Measurements from ENCODE around the gene ARHGAP10.
"Not testable (repeated sequence)": the region's sequence is repeated elsewhere in the genome, so short reads cannot be mapped to it uniquely, and the experiment has no call there.

ARHGAP10 gene

DNA sequence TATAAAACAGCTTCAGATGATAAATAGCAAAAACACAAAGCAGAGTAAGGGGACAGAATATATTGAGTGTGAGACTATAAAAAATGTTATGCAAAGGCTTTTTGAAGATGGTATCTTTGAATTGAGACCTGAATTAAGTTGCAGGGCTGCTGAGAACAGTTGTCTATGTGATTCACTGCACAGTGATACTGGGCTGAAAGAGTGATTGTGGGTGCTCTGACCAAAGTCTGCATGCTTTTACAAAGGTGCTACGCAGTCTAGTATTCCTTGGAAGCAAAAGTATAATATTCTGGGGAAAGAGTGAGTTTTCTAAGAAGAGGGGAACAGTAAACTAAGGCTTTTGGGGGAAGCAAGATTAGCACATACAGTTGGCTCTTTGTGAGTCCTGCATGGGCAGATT is 234.0 kb downstream of the ARHGAP10 start:
- no peak for FAIRE-seq
- DNase-seq (ENCODE audit: extremely low spot score, insufficient read length, low read depth): no peak

DNA sequence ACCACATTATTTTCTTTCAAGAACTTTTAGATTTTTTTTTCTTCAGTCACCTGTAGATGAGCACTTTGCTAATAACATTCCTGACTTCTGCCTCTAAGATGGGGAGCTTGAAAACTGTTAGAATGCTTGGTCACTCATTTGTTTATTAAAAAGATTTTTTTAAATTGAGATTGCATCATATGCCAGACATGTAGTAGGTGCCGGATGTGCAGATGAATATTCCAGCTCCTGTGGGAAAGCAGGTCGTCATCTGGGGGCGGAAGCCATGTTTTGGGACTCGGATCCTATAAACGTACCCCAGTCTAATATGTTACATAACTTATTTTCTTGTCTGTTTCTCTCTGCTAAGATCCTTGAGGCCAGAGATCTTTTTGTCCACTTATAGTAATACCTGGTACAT is 236.8 kb downstream of the ARHGAP10 start:
- no peak for FAIRE-seq
- DNase-seq (ENCODE audit: extremely low spot score, insufficient read length, low read depth): no peak

DNA sequence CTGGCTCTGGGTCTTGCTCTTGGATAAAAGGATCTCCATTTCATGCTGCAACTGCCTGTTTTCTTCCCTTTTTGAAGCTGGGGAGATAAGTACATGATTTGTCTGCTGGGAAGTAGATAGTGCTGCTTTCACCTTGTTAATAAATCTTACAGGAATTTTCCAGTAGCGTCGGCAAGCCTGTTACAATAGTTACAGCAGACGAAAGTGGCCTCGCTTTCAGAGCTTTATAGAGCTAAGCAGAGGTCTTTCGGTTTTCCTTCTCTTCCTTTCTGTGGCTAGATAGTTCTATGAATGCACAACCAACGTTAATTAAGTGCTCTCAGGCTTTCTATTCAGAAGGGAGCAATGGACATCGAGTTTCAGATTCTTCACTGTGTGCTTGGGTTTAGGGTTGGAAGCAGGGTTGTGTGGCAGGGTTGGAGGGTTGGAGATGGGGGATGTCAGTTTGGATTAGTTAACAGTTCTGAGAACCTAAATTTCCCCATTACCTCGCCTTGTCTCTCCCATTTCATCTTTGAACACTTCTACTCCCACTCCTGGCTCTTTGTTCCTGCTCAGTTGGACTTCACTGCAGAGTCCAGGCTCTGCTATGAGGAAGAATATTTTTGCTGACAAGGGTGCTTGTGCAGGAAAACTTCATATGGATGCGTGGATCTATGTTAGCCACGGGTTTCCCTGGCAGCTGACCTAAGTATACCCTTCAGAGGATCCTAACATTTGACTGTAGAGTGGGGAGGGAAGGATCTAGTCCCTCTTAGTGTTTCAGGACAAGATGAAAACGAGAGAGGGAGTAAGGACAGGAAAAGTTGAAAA is 237.9 kb downstream of the ARHGAP10 start:
- DNase-seq (ENCODE audit: extremely low spot score, insufficient read length, low read depth) (no peak), FAIRE-seq (peak; percentile 86)

DNA sequence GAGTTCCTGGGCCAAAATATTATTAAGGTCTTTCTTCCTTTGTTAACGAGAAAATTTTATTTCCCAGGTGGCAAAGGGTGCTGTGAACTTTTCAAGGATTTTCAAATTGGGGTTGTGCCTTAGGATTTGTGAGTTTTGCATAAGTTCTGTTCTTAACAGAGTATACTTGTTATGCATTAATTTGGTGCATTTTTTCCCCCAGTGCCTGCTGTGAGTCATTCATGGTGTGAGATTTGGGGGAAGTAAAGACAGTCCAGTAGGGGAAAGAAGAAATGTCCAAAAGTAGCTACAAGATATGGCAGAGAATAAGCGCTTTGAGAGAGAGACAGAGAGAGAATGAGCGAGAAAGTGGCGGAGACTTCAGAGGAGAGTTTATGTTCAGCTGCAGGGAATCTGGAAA is 239.2 kb downstream of the ARHGAP10 start:
- DNase-seq (ENCODE audit: extremely low spot score, insufficient read length, low read depth) (no peak), FAIRE-seq (no peak)

DNA sequence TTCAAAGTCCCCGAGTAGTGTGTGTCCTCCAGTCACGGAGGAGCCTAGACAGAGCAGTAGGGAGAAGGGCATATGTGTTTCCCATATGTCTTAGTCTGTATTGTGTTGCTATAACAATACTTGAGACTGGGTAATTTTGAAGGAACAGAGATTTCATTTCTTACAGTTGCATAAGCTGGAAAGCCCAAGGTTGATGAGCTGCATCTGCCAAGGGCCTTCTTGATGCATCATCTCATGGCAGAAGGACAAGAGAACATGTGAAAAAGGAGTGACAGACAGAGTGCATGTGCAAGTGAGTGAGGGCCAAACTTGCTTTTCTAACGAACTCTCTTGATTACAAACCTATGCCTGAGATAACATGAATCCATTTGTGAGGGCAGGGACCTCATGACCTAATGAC is 243.4 kb downstream of the ARHGAP10 start:
- no peak for DNase-seq (ENCODE audit: extremely low spot score, insufficient read length, low read depth)
- no peak for FAIRE-seq

DNA sequence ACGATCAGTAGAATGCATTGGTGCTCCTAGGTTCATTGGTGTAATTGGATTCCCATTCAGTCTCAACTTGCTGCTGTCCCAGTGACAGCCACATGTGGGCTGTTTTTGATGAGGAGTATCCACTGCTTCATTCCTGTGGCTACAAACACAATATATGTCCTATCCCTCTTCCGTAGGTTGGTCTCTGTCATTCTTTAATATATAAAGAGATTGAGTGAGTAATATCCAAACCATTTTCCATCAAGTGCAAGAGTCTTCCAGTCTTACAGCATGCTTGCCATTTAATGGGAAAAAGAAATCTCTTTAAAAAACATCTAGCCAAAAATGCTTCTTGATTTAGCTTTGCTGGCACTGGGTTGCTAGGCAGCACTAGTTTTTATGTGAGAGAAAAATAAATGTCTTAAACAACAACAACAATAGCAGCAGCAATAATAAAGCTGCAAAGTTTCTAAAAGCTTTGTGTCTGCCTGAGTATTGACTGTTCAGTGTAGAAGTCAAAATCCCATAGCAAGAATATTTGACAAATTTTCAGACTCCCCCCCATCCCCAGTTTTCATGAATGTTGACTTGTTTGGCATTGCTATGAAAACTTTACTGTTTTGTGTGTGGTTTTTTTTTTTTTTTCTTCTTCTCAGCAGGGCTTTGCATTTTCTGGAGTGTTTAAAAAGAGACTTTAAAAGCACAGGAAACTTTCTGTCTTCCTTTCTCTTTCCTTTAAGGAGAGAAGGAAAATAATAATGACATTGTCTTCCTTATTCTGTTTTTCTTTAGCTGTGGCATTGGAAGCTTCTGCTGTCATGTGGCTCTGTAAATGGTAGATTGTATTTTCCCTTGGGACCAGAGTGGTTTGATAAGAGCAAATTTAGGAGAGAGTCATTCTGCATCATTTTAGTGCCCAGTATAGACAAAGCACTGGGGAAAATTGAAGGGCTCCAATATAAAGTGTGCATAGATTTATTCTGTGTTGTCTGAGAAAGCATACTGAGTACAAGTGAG is 244.3 kb downstream of the ARHGAP10 start:
- no peak for FAIRE-seq
- no peak for DNase-seq (ENCODE audit: extremely low spot score, insufficient read length, low read depth)

DNA sequence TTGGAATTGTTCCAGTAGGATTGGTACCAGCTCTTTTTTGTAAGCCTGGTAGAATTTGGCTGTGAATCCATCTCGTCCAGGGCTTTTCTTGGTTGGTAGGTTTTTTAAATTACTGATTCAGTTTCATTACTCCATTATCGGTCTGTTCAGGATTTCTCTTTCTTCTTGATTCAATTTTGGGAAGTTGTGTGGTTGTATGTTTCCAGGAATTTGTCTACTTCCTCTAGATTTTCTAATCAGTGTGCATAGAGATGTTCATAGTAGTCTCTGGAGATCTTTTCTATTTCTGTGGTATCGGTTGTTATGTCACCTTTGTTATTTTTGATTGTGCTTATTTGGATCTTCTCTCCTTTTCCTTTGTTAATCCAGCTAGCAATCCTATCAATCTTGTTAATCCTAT is 248.7 kb downstream of the ARHGAP10 start:
- FAIRE-seq (no peak), DNase-seq (ENCODE audit: extremely low spot score, insufficient read length, low read depth) (no peak)

DNA sequence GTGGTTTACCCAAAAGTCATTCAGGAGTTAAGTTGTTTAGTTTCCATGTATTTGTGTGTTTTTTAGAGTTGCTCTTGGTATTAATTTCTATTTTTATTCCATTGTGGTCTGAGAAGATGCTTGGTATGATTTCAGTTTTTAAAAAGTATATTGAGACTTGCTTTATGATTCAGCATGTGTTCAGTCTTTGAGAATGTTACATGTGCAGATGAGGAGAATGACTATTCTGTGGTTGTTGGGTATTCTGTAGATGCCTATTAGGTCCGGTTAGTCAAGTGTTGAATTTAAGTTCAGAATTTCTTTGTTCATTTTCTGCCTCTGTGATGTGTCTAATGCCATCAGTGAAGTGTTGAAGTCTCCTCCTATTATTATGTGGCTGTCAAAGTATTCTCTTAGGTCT is 249.4 kb downstream of the ARHGAP10 start:
- DNase-seq (ENCODE audit: extremely low spot score, insufficient read length, low read depth): no peak

DNA sequence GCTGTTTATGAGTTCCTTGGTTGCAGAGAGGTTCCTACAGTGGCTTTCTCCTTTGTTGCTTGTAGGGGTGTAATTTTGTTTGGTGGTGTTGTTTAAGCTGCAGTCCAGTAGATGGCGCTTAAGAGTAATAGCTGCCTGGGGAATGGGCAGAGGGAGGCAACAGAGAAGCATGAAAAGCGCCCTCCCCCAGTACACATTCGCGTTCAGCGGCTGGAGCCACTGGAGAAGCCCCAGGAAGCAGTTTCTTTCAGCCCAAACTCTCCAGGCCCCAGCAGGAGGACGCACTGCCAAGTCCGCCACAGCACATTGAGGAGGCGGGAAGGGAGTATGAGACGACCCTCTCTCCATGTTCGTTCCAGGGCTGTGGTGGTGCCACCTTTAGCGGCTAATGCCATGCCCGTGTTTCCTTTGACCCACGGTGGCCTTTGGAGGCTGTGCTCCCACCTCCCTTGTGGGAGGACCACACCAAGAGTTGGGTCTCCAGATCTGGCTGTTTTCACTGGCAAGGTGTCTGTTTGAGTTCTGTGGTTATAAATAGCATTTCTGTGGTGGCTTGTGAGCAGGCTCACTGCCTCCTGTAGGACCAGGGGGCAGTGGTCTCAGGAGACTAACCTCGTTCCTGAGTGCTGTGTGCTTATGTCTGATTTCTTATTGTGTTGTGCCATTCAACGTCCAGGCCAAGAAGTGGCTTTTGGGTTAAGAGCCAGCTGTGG is 252.3 kb downstream of the ARHGAP10 start:
- DNase-seq (ENCODE audit: extremely low spot score, insufficient read length, low read depth) (no peak), FAIRE-seq (peak; percentile 49)

More for the DNA sequence above, 249.4 kb downstream of the ARHGAP10 start:
- FAIRE-seq: peak; percentile 81

DNA sequence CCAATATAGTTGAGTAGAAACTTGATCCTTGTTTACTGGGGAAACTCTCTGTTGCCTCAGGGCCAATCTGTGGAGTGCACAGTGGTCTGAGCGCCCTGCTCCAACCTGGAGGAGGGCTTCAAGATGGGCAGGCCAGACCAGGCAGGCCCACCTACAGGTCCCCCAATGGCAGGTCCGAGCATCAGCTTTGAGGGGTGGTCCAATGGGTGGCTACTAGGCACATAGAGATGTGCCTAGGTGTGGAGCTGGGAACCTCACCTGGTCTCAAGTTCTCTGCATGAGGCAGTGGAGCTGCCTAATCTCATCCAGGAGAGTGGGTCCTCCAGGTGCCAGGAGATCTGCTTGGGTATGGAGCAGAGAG is 252.9 kb downstream of the ARHGAP10 start:
- DNase-seq (ENCODE audit: extremely low spot score, insufficient read length, low read depth) (no peak), FAIRE-seq (no peak)

DNA sequence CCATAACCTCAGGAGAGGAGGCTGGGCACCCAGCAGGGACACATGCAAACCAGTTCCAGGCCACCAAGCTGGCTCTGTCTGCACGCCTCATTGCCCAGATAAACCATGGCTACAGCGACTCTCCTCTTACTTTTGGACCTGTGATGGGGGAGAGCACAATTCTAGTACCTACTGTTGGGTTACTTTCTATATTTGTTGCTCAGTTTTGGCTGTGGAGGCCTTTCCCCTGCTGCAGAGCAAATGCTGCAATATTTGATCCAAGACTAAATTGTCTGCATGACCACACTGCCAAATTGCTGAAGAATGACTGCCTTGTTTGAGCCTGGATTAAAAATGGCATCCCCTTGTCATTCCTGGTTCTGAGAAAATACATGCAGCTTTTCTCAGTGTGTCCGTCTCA is 253.5 kb downstream of the ARHGAP10 start:
- DNase-seq (ENCODE audit: extremely low spot score, insufficient read length, low read depth) (no peak), FAIRE-seq (no peak)

DNA sequence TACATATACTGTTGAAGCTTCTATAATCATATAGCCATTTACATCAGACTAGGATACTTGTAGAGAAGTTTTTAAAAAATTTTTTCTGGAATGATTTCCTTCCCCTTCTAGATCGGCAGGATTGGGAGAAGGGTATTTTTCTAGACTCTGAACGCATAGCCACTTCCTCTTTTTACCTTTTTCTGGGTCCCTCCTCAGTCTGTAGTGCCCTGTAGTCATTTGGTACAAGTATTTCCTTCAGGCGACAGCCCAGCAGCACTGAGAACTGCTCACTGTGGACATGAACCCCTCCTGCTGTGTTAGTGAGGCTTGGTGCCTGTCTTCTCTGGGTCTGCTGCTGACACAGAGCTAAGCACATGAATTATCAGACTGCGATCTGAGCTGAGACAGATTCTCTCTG is 255.4 kb downstream of the ARHGAP10 start:
- no peak for DNase-seq (ENCODE audit: extremely low spot score, insufficient read length, low read depth)
- FAIRE-seq: no peak

DNA sequence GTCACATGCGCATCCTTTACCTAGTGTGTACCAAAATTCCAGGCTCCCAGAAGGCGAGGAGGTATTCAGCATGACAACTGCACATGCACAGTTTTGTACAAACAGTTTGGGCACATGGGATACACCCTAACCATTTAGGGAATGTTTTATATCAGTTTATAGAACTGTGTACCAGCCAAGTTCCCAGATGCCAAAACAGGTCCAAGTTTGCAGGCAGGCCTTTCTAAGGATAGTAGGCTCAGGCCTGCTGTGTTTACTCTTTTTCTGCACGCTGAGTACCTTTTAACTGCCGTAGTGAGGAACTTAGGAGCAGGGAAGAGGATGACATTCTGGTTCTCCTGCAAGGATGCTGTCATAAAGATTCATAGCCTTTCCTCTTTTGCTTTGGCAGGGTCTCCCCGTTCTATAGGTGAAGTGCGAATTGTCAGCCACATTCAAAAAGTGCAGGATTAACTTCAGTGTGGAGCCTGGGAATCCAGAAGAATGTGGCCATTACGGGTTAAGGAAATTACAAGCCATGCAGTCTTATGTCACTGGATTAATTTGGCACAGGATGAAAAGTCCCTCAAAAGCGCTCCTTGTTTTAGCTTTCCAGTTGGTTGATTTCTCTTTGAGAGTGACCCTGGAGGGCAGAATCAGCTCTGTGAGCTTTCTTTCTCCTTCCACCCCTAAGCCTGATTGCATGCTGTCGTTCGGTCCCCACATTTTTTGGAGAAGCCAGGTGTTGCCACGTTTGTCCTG is 259.8 kb downstream of the ARHGAP10 start:
- DNase-seq (ENCODE audit: extremely low spot score, insufficient read length, low read depth): no peak
- FAIRE-seq: no peak

DNA sequence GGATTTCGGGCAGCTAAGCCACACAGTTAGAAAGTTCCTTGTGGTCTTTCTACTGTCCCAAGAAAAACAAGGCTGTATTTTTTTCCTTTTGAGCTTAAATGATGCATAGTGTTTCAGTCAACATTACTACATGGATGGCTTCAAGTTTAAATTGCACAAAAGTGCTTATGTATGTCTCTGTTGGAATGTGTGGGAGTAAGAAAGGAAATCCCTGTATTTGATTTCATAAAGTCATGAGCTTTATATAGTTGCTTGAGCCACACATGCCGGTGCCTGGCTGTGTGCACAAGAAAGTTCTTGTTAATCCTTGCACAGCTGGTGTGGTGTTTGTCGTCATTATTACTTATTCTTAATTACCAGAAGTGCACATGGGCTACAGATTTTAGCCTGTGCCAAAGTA is 262.2 kb downstream of the ARHGAP10 start:
- FAIRE-seq (no peak), DNase-seq (ENCODE audit: extremely low spot score, insufficient read length, low read depth) (no peak)

DNA sequence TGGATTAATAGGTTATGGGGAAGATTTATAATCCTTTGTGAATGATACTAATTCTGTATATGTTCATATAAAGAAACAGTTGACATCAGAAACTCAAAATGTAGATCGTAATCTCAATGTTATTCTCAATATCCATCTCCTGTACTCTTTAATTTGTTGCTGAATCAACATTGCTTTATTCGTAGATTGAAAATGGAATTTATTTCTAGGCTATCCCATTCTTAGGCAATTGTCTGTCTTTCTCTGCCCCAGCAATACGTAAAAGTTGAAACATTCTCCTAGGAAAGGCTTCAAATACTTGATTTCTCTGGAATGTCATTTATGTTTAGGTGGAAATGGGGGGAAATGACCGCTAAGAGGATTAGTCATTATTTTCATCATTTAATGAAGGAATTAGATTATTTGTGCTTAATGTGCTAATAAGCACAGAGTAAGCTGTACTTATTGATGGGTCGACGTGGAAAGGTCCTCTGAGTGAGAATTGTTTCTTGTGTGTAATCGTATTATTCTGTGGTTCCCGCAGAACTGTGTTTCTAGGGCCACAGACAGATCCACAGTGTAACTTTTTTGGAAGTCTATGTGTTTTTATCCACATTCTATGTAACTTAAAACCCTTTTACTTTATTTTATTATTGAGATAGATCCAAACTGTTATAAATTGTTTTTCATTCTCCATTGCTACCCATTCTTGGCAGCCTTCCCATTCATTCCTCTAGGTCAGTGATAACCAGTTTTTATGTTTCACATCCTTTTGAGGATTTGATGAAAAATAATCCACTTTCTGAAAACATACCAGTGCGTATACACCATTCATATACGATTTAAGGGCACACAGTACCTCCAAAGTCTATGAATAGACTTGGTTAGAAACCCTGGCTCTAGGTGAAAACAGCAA is 262.9 kb downstream of the ARHGAP10 start:
- FAIRE-seq (no peak), DNase-seq (ENCODE audit: extremely low spot score, insufficient read length, low read depth) (no peak)

DNA sequence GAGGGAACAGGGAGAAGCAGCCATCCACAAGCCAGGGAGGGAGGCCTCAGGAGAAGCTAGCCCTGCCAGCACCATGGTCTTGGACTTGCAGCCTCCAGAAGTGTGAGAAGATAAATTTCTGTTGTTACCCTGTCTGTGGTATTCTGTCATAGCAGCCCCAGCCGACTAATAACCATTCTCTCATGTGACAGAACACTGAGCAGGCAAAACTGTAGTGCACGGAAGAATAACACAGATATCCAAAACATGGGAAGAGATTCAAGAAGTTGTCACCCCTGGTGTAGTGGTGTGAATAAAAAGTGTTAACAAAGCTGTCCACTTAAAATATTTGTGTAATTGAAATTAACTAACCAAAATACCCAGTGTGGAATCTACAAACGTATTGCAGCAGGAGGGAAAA is 265.0 kb downstream of the ARHGAP10 start:
- DNase-seq (ENCODE audit: extremely low spot score, insufficient read length, low read depth) (no peak), FAIRE-seq (no peak)

DNA sequence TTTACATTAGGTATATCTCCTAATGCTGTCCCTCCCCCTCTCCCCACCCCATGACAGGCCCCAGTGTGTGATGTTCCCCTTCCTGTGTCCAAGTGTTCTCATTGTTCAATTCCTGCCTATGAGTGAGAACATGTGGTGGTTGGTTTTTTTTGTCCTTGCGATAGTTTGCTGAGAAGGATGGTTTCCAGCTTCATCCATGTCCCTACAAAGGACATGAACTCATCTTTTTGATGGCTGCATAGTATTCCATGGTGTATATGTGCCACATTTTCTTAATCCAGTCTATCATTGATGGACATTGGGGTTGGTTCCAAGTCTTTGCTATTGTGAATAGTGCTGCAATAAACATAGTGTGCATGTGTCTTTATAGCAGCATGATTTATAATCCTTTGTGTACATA is 268.1 kb downstream of the ARHGAP10 start:
- not testable (repeated sequence) for DNase-seq (ENCODE audit: extremely low spot score, insufficient read length, low read depth); FAIRE-seq

DNA sequence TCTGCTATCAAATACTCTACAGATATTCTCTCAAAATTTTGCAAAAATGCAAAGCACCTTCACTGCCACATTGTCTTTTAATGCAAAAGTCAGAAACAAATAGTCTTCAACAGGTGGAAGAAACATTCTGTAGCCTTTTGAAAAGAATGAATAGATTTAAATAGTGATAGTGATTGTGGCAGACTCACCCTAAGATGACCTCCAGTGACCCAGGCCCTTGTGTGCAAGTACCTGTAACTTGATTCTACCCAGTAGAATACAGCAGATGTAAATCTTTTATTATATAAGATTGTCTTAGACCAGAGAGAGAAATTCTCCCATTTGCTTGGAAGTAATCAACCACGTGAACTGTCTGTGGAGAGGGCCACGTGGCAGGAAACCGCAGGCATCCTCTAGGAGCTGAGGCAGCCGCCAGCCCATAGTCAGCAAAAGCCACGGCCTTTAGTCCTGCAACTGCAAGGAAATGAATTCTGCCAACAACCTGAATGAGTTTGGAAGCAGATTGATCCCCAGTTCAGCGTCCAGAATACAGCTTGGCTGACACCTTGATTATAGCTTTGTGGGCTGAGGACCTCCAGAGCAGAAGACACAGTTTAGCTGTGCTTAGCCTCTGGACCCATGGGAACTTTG is 272.5 kb downstream of the ARHGAP10 start:
- no peak for DNase-seq (ENCODE audit: extremely low spot score, insufficient read length, low read depth)
- FAIRE-seq: no peak
